Activated CD8-positive, alpha-beta memory T cell treated with anti-CD3 and anti-CD28 coated beads, Interleukin-2, amount 50 U/mL, for 1 hour (primary cell): ENCODE results near the gene POU2F2.

Experiments
- DNase-seq: peaks from one replicate; pipeline ENCODE4 v3.0.0-alpha.2; 2020; ENCODE audit errors: extremely low read depth

POU2F2 gene

GRCh38 chr19:42154471-42155323 lies 22.5 kb upstream of the POU2F2 start:
- DNase-seq: no peak

- no peak for DNase-seq
These were observed 21.6 kb upstream of the POU2F2 start for GRCh38 chr19:42153672-42154433.

- no peak for DNase-seq
These were observed 20.8 kb upstream of the POU2F2 start for GRCh38 chr19:42152910-42153671.

- DNase-seq: no peak
These were observed 19.8 kb upstream of the POU2F2 start for GRCh38 chr19:42151782-42152684.

GRCh38 chr19:42150911-42151361 lies 18.7 kb upstream of the POU2F2 start:
- DNase-seq: no peak

GRCh38 chr19:42150364-42150763 lies 18.1 kb upstream of the POU2F2 start:
- no peak for DNase-seq

- no peak for DNase-seq
These were observed 17.4 kb upstream of the POU2F2 start for GRCh38 chr19:42149447-42150202.

DNA sequence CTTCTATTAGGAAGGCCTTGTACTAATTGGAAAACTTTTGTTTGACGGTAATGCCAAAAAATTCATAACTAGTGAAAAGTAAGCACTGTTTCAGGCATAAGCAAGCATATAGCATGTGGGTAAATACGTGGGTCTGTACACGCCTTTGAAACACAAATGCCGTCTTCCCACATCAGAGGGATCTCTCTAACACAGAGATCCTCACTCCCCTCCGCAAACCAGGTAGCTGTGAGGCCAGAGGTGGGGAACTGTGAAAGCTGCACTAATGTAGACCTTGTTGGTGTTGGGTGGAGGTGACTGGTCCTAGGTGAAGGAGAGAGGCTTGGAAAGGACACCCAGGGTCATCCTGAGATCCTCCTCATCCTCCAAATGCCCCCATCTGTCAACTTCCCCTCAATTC lies 16.0 kb upstream of the POU2F2 start:
- no peak for DNase-seq

GRCh38 chr19:42143341-42144234 lies 11.3 kb upstream of the POU2F2 start:
- no peak for DNase-seq

- DNase-seq: no peak
These were observed 8.0 kb upstream of the POU2F2 start for GRCh38 chr19:42140125-42140754.

DNA sequence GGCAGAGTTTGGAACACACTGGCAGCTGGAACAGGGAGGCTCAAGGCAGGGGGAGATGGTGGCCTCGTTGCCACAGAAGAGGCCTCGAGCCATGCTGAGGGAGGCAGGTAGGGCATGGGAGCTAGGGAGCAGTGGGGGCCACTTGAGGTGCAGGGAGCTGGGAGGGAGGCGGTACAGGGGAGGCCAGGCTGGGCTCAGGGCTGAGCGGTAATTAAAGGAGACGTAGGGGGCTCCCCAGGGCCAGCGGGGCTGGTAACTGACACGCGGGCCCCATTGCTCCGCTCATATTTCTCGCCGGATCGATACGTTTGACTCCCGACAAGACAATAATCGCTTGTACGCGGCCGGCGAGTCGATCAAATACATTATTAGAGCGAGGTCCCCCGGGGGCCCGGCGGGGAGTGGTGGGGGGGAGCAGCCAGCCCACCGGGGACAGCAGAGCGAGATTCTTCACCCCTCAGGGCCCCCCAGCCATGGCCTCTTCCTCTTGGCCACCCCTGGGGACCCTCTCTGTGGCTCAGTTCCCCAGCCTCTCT lies 2.4 kb upstream of the POU2F2 start:
- DNase-seq: no peak

- peak; percentile 49 for DNase-seq
These were observed 744 bp upstream of the POU2F2 start for GRCh38 chr19:42132851-42133528.

- no peak for DNase-seq
These were observed 857 bp downstream of the POU2F2 start for GRCh38 chr19:42131149-42132029.

- no peak for DNase-seq
These were observed 2.0 kb downstream of the POU2F2 start for GRCh38 chr19:42130254-42130573.

GRCh38 chr19:42129399-42130253 lies 2.6 kb downstream of the POU2F2 start:
- no peak for DNase-seq

DNA sequence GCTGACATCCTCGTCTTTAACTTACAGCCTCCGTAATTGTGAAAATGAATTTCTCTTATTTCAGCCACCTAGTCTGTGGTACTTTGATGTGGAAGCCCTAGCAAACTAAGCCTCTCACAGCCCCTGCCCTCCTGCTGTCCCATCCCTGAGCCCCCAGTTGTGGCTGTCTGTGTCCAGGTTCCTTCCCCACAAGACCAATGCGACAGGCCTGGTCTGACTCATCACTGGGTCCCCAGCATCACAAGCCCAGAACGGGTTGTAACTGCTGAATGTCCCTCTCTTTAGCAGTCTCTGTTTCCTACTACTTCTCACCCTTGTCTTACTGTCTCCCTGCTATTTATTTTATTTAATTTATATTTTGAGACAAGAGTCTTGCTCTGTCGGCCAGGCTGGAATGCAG lies 5.7 kb downstream of the POU2F2 start:
- DNase-seq: no peak
